HG03469 (cell line): ENCODE results near the gene DHRSX.
"Not testable (repeated sequence)": the region's sequence is repeated elsewhere in the genome, so short reads cannot be mapped to it uniquely, and the experiment has no call there.

Experiments used
- ATAC-seq: cut with Tn5 transposase; IDR thresholded peaks from one replicate; pipeline ENCODE4 v1.9.1; 2021; ENCODE audit warnings: mild to moderate bottlenecking, moderate library complexity, moderate number of reproducible peaks; ENCODE audit not compliant: unreplicated experiment

The DHRSX gene

GRCh38 chrX:2479420-2479780, 21.4 kb downstream of the DHRSX start:
- ATAC-seq, result no peak

- no peak for ATAC-seq
Observed at GRCh38 chrX:2478546-2479419, 22.0 kb downstream of the DHRSX start.

- ATAC-seq, result not testable (repeated sequence)
Observed at GRCh38 chrX:2477313-2477712, 23.5 kb downstream of the DHRSX start.

GRCh38 chrX:2474963-2475726, 25.6 kb downstream of the DHRSX start:
- ATAC-seq, result no peak

GRCh38 chrX:2474280-2474962, 26.4 kb downstream of the DHRSX start:
- ATAC-seq, result no peak

- ATAC-seq, result not testable (repeated sequence)
Observed at GRCh38 chrX:2473064-2473463, 27.7 kb downstream of the DHRSX start.

GRCh38 chrX:2471641-2472040, 29.1 kb downstream of the DHRSX start:
- ATAC-seq, result no peak

GRCh38 chrX:2471126-2471525, 29.6 kb downstream of the DHRSX start:
- ATAC-seq, result not testable (repeated sequence)

- ATAC-seq, result not testable (repeated sequence)
Observed at GRCh38 chrX:2469852-2470251, 30.9 kb downstream of the DHRSX start.

- no peak for ATAC-seq
Observed at GRCh38 chrX:2469196-2469685, 31.5 kb downstream of the DHRSX start.

GRCh38 chrX:2468261-2469195, 32.2 kb downstream of the DHRSX start:
- no peak for ATAC-seq

- ATAC-seq, result no peak
Observed at GRCh38 chrX:2466876-2467656, 33.7 kb downstream of the DHRSX start.

GRCh38 chrX:2464677-2465166, 36.1 kb downstream of the DHRSX start:
- ATAC-seq, result no peak

- ATAC-seq, result no peak
Observed at GRCh38 chrX:2463973-2464676, 36.7 kb downstream of the DHRSX start.

- not testable (repeated sequence) for ATAC-seq
Observed at GRCh38 chrX:2463481-2463880, 37.3 kb downstream of the DHRSX start.

GRCh38 chrX:2462780-2463179, 38.0 kb downstream of the DHRSX start:
- no peak for ATAC-seq

- no peak for ATAC-seq
Observed at GRCh38 chrX:2462074-2462473, 38.7 kb downstream of the DHRSX start.

GRCh38 chrX:2461711-2462016, 39.1 kb downstream of the DHRSX start:
- ATAC-seq, result no peak
